TTC549 (cell line): ENCODE measurements around the gene RPS21.

Experiments
- FAIRE-seq: peaks from 2 replicates; lab custom pipeline; 2012; peaks lifted over from hg19 to GRCh38; lab: Jason Lieb, UNC

RPS21 gene

GRCh38 chr20:62398120-62398821, 11.4 kb downstream of the RPS21 start:
- no peak for FAIRE-seq

- no peak for FAIRE-seq
These were observed 13.1 kb downstream of the RPS21 start for GRCh38 chr20:62400021-62400420.

- no peak for FAIRE-seq
These were observed 13.6 kb downstream of the RPS21 start for GRCh38 chr20:62400541-62400940.

GRCh38 chr20:62401331-62401779, 14.5 kb downstream of the RPS21 start:
- no peak for FAIRE-seq

- no peak for FAIRE-seq
These were observed 15.7 kb downstream of the RPS21 start for GRCh38 chr20:62402456-62403150.

- FAIRE-seq, result no peak
These were observed 16.4 kb downstream of the RPS21 start for GRCh38 chr20:62403331-62403730.

GRCh38 chr20:62404112-62404665, 17.3 kb downstream of the RPS21 start:
- FAIRE-seq, result no peak

GRCh38 chr20:62404761-62405107, 17.8 kb downstream of the RPS21 start:
- FAIRE-seq, result no peak

GRCh38 chr20:62405108-62405980, 18.4 kb downstream of the RPS21 start:
- FAIRE-seq, result no peak

GRCh38 chr20:62405981-62406513, 19.1 kb downstream of the RPS21 start:
- FAIRE-seq, result no peak

- no peak for FAIRE-seq
These were observed 19.8 kb downstream of the RPS21 start for GRCh38 chr20:62406635-62407176.

- no peak for FAIRE-seq
These were observed 20.5 kb downstream of the RPS21 start, which contains the start of gene CABLES2 for GRCh38 chr20:62407221-62407992. Gene CABLES2 (minus strand): TSS chr20:62407285. CDS start chr20:62407276, 9 bp downstream.

GRCh38 chr20:62408055-62408454, 21.2 kb downstream of the RPS21 start:
- no peak for FAIRE-seq

GRCh38 chr20:62408640-62409039, 21.7 kb downstream of the RPS21 start:
- FAIRE-seq, result no peak

GRCh38 chr20:62409086-62409853, 22.4 kb downstream of the RPS21 start:
- FAIRE-seq, result no peak

- no peak for FAIRE-seq
These were observed 23.2 kb downstream of the RPS21 start for GRCh38 chr20:62409931-62410745.

- no peak for FAIRE-seq
These were observed 24.0 kb downstream of the RPS21 start for GRCh38 chr20:62410746-62411478.

- no peak for FAIRE-seq
These were observed 24.7 kb downstream of the RPS21 start for GRCh38 chr20:62411479-62412193.
